SK-N-DZ (cell line): Measurements from ENCODE around the gene MFSD2A. TPM values are rescaled to one million over a fixed set of nuclear protein-coding genes. Genes with fewer than 3 reads are reported as not detected.
"Not testable (repeated sequence)": the region's sequence is repeated elsewhere in the genome, so short reads cannot be mapped to it uniquely, and the experiment has no call there.

ENCODE experiments used
- DNase-seq: peaks from one replicate; pipeline ENCODE4 v3.0.0-alpha.2; 2015; ENCODE audit warnings: low spot score
- polyA plus RNA-seq, 2 experiments: library from polyadenylated mRNA; depleted of rRNA; stranded (reverse); fragments of >200 nt; gene quantifications; 2 replicates each; pipeline ENCODE4 v1.2.3, GENCODE V29; 2014

Gene MFSD2A
- polyA plus RNA-seq (2014; cell fraction: cytosol; rRNA removed) = 6.4 and 9.9 TPM in 2 replicates
- 13.5 and 19.3 TPM in 2 replicates for polyA plus RNA-seq (2014; cell fraction: nucleus; rRNA removed)

GRCh38 chr1:39954870-39955546 is at the start of gene MFSD2A:
Gene MFSD2A (plus strand): TSS chr1:39955145. CDS start chr1:39955293, 148 bp downstream.
- peak; percentile 85 for DNase-seq

GRCh38 chr1:39905172-39905571 is 49.8 kb upstream of the MFSD2A start:
- no peak for DNase-seq

DNA sequence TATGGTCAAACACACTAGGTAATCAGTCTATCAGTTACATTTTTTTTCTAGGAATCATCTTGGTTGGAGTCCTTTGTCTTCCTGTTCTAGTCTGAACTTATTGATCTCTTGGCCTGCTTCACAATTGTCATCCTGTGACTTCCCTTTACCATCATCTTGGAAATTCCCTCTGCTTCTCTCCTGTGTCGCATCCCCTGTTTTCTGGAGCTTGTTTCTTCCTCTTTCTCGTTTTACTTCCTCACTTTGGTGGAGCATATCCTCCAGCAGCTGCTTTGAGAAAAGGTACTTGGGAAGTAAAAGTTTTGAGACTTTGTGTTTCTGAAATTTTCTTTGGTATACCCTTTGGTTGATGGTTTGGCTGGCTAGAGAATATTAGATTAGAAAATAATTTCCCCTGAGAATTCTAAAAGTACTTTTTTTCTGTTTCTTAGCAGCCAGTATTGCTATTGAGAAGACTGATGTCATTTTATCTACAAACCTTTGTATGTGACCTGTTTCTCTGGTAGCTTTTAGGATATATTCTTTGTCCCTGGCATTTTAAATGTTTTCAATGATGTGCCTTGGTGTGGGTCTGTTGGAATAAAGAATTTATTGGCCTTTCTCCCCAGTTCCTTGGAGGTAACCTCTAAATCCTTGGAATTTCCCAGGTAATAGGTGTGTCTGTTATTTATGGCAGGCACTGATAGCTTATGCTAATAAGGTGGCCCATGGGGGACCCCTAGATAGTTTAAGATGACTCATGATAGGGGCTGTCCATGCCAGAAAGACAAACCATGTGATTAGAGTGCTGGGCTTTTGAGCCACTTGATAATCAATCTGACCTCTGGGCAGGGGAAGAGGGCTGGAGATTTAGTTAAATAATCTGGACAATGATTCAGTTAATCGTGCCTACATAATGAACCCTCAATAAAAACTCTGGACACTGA is 47.2 kb upstream of the MFSD2A start:
- DNase-seq = no peak

- no peak for DNase-seq
Observed at GRCh38 chr1:39908534-39908933, 46.4 kb upstream of the MFSD2A start.

GRCh38 chr1:39910263-39910662 is 44.7 kb upstream of the MFSD2A start:
- no peak for DNase-seq

- DNase-seq = not testable (repeated sequence)
Observed at GRCh38 chr1:39913136-39913535, 41.8 kb upstream of the MFSD2A start.

GRCh38 chr1:39915499-39916129 is 39.3 kb upstream of the MFSD2A start:
- DNase-seq = no peak

- DNase-seq = no peak
Observed at GRCh38 chr1:39917825-39918224, 37.1 kb upstream of the MFSD2A start.

DNA sequence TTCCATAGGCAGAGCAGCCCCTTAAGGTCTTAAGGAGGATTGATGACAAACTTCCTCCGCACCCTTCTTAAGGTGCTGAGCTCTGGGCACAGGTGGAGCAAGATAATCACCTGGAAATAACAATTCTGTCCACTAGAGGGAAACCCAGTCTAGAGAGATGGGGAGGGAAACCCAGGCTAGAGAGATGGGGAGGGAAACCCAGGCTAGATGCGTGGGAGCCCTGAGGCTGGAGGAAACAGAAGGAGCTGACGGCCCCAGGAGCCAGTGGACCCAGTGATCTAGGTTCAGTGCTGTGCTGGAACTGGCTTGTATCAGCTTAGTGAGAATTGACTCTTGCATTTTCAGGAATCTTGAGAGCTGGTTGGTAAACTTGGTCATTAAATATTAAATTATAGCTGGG is 35.4 kb upstream of the MFSD2A start:
- peak; percentile 61 for DNase-seq

DNA sequence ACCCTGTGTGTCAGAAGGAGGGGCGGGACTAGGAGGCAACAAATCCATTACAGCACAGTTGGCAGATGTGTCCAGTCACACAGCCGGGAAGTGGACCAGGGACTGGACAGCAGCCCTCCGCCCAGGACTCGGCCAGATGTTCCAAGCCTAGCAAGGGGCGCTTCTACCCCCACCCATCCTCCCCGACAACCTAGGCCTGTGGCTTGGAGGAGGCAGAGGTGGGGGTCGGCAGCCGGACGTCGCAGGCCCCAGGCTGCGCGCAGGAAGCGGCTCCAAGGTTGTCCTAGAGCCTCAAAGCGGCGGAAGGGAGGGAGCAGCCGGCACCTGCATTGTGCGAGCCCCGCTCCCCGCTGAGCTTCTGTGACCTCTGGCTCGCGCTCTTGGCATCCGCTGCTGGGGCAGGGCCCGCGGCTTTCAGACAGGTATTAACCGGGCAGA is 32.7 kb upstream of the MFSD2A start:
- no peak for DNase-seq

- no peak for DNase-seq
Observed at GRCh38 chr1:39925721-39926342, 29.1 kb upstream of the MFSD2A start.

DNA sequence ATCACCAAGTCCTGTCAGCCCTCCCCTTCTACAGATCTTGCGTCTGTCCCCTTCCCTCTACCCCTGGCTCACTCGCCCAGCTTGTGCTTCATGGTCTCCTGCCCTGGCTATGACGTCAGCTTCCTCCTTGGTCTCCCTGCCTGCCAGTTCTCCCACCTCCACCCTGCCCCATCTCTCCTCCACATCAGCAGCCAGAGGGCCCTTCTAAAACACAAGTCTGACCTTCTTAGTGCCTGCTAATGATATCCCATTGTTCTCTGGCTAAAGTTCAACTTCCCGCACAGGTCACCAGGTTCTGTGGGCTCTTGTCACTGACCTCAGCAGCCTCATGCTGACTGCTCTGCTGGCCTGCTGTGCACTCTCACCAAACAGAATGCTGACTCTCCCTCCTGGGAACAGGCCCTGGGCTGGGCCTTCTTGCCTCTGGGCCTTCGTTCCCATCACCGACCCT is 28.6 kb upstream of the MFSD2A start:
- DNase-seq = no peak

DNA sequence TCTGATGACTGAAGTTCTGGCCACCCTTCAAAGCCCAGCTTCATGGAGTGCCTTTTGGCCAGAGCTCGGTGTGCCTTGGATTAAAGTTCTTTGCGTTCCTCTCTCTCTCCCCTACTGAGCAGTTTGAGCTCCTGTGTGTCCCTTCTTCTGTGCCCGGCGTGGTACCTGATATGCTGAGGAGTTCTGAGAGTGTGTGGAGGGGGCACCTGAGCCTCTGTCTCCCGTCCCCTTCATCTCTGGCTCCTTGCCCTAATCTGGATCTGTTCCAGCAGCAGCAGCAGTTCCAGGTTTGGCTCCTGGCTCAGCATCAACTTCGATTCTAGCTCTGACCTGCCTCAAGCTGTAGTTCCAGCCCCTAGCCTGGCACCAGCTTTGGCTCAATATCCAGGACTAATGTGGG is 28.1 kb upstream of the MFSD2A start:
- DNase-seq = no peak

DNA sequence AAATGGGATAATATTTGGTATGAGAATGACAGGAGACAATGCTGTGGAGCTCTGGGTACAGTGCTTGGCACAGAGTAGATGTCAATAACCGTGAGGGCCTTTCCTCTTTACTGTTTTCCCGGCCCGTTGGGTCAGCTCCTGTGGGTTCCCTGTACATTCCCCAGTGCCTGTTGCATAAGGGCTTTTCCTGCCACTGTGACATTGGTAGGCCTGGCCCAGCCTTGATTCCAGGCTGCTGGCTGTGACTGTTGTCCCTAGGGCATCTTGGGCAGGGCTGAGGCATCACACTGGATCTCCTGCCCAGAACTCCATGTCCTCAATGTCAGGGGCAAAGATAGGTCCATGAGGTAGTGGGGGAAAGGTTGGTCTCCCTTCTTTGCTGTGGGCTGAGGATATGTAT is 27.4 kb upstream of the MFSD2A start:
- DNase-seq = no peak

DNA sequence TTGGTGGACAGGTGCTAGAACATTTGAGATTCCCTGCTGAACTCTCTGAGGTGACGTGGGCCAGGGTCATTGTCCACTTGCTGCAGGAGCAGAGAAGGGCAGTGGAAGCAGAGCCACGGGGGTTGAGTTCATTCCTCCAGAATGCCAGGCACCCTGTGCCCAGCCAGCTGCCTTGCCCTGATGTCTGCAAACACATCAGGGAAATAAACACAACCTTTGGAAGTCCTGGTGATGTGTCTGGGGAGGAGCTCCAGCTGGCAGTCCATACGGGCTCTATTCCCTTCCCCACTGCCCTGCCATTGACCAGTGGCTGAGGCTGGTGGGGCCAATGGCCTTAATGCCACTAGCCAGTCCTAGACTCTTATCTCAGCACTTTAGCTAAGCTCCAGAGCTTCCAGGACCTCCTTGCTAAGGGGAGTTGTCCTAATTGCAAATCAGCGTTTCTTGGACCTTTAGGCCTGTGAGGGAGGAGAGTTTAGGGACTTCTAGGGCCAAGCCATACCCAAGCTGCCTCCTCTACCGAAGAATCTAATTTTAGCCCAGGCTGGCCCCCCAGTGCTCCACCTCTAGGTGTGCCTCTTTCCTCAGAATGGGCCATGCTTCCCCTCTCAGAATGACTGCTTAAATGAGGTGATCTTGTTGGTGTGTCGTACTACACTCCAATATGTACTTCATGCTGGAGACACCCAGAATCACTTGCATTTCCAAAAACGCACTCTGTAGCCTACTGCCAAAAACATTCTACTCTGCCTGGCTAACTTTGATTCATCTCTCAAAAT is 25.9 kb upstream of the MFSD2A start:
- no peak for DNase-seq

DNA sequence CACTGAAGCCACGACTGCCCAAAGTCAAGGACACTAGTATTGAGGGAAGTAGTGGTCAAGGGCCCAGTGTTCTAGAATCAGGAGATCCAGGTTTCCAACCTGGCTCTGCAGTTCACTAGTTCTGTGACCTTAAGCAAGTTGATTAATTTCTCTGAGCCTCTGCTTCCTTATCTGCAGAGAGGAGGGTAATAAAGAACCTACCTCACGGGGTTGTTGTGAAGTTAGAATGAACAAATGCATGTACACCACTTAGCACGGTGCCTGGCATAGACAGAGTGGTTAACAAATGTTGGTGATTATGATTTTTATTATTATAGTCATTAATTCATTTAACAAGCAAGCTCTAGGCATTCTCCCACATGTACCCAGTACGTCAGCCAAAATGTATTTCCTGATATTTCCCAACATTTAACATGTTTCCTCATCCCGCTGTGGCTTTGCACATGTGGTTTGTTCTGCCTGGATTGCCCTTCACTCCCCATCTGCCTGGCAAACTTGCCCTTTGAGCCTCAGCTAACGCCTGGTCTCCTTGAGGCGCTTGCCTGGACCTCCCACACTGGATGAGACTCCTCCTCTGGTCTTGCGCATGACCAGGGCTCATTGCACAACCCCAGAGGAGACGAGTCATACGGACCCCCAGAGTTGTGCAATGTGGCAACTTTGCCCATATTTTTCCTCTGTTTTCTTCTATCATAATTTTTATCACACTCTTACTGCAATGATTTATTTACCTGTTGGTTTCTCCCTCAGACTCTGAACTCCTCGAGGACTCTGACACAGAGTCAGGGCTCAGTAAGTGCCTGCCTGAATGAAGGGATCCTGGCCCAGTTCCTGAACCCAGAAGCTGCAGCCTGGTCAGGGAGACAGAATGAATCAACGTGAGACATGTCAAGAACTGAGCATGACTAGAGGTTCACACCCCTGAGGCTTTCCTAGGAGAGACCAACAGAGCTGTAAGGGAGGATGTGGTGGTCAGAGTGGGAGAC is 20.7 kb upstream of the MFSD2A start:
- no peak for DNase-seq

GRCh38 chr1:39936724-39937491 is 18.0 kb upstream of the MFSD2A start:
- DNase-seq = no peak

DNA sequence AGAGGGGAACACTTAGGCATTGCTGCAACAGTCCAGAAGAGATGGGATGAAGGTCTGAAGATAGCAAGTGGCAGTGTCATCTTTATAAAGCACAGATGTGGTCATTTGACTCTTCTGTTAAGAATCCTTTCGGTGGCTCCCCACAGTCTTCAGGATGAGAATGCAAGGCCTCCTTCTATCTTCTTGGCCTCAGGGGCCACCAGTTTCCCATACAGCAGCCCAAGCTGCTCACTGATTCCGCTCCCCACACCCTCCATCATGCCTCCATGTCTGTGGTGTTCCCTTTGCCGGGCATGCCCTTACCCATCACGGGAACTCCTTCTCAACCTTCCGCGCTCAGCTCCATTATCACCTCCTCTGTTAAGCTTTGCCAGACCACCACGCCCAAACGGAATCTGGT is 16.1 kb upstream of the MFSD2A start:
- DNase-seq = no peak

GRCh38 chr1:39940253-39940652 is 14.7 kb upstream of the MFSD2A start:
- DNase-seq = peak; percentile 17
